Measurements from ENCODE around the gene COL28A1.

- TF ChIP-seq CTCF (IDR thresholded peaks at IDR 0.05) (no peak), POLR2AphosphoS5 (IDR thresholded peaks at IDR 0.05) (no peak)
Measured at GRCh38 chr7:7526006-7526405, 9.7 kb downstream of the COL28A1 start.

All from prostate gland (tissue), 2 donors.